GM21786 (cell line): ENCODE results near the gene PMP22.
"Not testable (repeated sequence)": the region's sequence is repeated elsewhere in the genome, so short reads cannot be mapped to it uniquely, and the experiment has no call there.

Experiments used
- ATAC-seq: cut with Tn5 transposase; IDR thresholded peaks from one replicate; pipeline ENCODE4 v1.9.1; 2021; ENCODE audit not compliant: unreplicated experiment

The PMP22 gene

DNA sequence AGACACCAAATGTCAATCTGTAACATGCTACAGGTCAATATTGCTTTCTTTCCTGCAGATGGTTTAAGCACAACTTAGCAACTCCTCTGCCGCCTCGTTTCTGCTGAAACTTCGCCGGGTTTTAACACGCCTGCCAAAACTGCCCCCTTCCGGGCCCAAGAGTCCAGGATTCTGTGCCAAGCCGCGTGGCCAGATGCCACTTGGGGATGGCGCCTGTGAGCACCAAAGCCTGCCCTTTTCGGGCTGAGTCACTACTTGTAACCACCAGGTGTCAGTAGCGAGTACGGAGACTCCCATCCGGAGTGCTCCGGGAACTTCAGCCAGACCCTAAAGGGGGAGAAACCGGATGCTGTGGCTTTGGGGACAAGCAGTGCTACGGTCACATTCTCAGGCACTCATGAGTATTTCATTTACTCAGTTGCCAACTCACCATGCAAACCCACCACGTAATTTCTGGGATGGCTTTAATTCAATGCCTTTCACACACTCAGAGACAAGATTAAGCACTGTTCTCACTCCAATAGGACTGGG, 7.8 kb downstream of the PMP22 start:
- ATAC-seq, result no peak

DNA sequence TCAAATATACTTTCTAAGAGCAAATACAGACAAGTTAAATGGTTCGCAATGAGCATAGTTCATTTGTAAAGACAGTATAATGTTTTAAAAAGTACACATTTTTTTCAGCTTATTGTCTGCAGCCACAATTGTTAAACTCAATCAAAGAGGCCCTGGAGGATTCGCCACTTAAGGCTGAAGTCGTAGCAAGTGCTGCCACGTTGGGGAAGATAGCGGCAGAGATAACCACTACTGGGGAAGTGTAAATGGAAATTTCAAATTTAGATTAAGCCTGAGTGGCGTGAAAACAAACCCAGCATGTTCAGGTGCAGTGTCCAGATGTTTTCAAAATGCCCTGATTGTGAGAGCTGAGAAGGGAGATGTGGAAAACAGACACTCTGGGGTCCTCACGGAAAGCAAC, 8.4 kb downstream of the PMP22 start:
- ATAC-seq, result no peak

DNA sequence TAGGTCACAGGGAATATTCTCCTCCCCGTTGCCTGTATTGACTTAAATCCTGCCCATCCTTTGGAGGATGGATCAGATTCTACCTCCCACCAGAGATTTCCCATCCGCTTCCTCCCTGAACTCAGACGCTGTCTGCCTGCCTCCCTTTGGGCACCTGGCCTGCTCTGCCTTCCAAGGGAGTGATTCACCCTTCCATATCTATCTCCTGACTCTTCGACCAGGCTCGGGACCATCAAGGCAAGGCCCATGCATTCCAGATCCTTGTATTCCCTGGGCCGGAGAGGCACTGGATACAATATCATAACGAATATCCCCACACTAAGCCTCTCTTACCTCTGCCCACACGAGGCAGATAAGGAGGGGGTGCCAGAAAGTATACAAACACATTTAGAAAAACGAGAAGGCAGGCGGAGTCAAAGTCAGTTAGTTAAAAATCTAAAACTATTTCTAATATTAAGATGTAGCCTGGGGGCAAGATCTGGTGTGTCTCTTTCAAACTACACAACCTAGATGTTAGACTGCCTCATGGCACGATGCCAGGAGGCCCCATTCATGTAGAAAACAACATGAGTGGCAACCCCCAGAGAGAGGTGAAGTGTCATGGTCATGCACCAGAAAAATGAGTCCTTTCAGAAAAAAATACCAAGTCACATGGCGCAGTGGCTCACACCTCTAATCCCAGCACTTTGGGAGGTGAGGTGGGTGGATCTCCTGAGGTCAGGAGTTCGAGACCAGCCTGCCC, 9.2 kb downstream of the PMP22 start:
- ATAC-seq, result no peak

DNA sequence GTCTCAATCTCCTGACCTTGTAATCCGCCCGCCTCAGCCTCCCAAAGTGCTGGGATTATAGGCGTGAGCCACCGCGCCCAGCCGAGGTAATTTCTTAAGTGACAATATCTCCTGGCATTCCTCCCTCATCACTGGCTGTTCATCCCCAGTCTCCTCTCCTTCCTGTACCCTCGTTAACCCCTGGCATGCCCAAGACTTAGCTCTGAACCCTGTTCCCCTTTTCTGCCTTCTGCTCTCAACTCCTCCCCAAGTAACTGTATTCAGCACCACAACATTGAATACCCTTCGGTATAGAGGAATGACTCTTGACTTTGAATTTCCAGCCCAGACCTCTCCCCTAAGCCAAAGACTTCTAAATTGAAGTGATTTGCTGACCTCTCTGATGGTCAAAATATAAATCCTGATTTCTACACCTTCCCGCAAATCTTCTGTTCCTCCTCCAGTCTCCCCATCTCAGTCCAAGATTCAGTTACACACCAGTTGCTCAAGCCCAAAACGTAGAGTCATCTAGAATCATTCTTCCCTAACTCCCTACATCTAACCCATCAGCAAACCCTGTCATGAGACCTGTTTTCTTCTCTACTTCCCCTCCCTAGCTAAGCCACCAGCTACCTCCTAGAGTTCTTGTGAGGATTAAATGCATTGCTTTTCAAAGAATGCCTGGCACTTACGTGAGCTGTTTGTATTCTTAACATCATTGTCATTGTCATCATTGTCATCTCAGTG, 14.8 kb downstream of the PMP22 start:
- no peak for ATAC-seq

DNA sequence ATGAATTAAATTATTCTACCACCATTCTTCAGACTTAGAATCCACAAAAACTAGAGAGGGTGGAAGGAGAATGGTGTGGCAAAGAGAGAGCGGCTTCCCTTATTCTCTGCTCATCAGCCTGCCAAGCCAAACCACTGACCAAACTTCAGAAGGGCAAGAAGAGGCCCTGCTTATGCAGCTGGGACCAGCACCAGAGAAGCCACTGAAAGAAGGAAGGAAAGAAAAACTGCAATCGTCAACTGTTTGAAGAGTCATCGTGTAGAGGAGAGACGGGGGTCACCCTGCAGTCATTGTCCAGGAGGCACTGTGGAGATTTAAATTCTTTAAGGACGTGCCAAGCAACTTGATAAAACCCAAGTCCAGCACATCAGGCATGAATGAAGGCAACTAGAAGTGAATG, 15.6 kb downstream of the PMP22 start:
- ATAC-seq, result no peak

DNA sequence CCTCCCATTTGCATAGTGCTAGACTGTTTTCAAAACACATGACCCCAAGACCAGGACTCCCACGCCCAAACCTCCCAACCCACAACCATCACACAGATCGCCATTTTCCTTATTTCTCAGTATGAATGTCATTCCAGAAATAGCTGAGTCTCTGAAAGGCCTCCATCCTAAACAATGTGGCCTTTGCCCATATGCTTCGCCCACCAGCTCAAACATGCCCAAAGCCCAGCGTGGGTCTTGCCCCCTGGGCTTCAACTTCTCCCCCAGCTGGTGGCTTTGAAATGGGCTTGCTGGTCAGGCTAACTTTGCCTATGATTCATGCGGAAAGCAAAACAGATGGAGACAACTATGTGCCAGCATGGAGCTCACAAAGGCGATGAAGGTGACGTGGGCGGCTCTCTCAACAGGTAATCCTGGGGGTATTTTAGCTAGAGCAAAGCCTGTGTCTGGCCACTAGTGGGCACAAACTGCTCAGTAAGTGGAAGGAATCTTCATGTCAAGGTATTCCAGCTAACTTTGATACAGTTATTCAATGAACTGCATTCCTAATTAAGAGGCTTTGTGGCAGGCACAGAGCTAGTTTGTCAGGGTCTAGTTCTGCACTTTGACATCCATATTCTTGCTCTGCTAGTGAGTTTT, 17.1 kb downstream of the PMP22 start:
- ATAC-seq, result no peak

DNA sequence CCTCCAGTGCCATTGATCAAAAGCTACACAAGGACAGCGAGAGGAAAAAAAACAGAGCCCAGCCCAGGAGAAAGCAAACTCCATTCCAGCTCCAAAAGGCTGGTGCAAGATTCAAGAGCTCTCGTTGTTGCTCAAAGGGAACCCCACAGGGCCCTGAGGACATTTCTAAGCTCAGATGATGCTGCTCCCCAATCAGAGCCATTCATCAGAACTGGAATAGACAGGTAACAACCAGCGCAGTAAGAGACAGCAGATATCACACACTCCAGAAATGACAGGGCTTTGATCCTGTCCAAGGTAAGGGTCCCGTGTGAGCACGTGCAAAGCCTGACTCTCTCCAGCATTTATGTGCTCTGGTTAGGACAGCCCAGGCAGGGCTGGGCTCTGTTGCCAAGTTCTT, 20.1 kb downstream of the PMP22 start:
- ATAC-seq, result no peak

DNA sequence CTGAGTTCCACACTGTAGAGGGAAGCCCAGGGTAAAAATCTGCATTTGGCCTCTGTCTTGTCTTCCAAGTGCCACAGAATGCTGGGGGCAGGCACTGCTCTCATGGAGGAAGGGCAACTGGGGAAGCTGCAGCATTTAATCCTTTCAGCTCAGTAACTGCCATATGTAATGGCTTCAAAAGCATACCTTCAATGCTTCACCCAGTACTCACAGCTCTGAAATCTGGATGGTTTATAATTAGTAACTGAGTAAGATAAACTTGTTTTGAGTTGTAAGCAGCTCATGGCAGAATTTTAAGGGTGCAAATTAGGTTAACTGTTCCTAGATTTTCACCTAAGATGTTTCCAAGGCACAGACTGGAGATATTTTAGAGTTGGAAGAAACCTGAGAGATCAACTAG, 24.5 kb downstream of the PMP22 start:
- ATAC-seq, result no peak

DNA sequence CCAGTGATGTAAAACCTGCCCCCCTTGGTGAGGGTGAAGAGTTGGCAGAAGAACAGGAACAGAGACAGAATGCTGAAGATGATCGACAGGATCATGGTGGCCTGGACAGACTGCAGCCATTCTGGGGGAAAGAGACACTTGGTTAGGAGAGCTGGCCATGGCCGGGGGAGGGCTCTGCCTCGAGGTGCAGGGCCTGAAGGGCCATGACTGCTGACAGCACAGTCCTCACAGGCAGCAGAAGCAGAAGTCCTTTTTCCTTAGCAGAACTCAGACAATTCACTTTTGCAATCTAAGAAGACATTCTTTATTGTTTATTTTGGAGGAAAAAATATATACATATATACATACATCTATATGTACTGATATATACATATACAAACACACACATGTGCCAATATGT, 25.6 kb downstream of the PMP22 start:
- no peak for ATAC-seq

DNA sequence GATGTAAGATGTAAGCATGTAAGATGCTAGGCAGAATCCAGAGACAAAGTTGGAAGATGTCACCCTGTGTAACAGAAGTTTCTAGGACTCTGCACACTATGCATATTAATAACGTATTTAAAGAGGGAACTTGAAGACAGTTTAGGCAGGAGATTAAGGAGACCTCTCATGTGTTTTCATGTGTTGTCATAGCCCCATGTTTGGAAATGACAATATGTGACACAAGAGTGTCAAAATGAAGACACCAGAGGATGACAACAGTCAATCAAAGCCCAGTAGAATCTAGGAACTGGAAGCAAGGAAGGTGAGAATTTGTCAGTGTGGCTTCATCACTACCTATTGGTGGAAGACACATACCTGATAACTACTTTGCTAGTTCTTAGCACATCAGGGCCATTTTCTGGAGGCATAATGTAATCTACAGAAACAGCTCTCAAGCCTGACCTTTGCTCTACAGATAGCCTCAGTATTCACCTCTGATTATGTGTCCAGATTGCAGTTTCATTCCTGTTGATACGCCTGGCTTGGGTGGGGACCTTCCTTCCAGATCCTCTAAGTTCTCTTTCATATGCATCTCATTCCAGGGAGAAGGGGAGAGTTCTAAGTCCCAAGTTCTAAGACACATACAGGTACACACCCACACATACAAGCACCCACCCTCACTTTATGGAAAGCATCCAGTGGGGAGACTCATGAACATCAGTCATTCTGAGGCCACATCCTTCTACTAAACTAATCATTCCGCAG, 26.3 kb downstream of the PMP22 start:
- no peak for ATAC-seq

DNA sequence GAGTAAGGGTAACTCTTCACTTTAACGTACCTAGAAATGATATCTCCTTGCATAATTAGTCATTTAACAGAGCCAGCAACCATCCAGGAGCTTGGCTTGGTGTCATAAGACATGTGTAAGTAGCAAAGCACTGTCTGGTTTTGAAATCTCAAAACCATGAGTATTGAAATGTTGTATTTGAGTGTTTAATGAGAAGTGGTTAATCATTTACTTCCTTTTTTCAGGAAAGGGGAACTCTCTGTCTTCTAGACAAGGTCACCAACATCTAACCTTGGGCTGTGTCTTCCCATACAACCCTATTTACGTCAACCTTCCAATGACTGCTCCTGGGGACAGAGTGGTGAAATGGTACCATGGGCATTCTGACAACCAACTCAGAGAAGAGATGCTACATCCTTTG, 27.1 kb downstream of the PMP22 start:
- no peak for ATAC-seq

DNA sequence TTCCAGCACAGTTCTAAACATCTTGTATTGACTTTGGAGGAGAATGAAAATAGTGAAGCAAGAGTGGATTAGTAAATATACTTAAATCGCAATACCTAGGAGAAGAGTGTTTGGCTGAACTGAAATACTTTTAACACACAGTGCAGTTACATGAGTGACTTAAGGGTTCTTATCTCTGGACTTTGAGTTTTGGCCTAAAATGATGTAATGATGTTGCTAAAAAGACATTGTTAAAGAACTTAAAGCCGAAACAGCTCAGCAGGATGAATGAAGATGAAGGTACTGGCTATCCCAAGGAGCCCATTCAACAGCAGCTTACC, 28.1 kb downstream of the PMP22 start:
- no peak for ATAC-seq

DNA sequence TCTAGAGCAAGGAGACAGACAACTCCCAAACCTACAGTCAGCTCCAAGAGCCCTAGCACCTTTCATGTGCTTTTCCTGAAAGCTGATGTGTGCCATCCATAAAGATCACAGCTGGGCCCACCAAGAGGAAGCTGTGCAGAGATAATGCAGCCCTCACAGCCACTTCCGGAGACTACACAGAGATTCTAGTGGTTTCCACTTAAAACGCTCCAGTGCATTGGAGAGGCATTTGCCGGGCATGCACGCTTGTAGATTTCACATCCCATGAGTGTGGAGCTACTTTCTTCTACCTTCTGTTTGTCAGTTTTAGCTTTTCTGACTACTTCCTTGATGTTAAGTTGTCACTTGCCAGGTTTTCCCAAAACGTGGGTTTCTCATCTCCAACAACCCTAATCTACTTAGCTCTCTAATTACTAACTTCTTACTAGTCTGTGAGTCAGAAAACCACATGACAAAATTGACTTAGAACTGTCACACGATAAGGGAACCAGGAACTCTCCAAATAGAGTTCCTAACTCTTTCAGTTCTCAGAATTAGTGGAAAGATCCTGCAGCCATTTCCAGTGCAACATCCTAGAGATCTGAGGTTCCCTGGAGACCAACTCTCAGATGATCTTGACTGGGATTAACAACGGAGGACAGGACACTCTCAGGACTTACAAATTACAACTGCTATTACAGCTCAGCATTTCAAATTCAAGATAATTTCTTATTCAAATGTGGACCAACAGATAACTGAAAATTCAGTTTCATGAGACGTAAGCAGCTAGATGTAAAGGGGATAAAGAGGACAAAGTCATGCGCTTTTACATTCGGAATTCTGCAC, 28.6 kb downstream of the PMP22 start:
- ATAC-seq, result no peak

DNA sequence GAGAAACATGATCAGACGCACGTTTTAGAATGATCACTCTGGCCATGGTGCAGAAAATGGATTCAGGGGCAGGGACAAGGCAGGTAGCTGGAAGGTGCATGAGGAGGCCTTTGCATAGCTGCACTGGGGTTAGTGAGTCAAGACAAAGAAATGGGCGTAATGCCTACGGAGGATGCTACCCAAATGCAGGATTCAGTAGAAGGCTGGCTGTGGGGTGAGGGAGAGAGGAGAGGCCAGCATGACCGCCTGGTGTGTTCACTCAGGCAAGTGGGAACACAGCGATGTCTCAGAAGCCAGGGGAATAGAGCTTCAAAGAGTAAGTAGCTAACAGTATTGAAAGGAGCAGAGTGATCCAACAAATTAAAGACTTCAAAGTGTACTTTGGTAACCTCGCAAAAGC, 31.2 kb downstream of the PMP22 start:
- ATAC-seq, result no peak

DNA sequence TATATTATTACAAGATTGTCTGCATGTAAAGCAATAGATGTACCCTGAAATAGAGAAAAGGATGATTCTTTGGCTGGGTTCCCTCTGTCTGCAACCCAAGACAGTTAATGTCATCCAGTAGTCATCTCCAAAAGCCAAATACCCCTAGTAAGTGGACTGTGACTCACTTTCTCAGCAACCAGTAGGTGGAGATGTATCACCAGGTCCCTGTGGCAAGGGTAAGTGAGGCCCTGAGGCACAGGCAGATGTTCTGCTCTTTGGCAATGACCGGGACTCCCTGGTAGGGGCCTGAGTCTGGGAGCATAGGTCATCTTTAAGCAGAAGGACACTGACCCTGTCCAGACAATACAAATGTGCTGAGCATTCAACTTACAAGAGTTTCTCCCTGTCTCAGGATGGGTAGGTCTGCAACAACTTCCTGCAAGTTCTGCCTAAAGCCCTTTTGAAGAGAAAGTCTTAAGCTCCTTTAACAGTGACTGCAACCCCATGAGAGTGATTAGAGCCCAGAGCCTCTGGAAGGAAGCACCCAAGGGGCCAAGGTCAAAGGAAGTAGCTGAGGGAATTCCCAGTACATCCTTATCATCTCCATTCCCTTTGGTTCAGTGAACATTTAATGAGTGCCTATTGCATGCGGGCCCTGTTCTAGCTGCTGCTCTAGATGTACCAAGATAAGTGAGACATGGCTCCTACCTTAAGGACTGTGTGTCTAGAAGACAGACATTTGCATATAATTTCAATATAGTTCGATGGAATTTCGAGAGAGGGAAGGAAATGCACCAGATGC, 31.9 kb downstream of the PMP22 start:
- no peak for ATAC-seq

DNA sequence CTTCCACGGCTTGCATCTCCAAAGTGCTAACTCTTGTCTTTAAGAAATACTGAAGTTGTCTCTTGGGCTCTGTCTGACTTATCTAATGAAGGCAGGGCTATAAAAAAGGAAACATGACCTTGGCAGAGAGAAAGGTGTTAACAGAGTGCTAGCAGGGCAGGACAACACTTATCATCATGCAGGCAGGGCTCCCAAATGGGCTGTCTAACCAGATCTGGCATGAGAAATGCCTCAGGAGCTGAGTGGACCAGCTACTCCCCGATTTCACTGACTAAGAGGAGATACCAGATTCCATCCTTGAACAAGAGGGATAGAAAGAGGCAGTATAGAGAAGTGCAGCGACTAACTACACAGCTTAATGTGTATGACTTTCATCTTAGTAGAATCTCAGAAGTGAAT, 32.6 kb downstream of the PMP22 start:
- no peak for ATAC-seq

DNA sequence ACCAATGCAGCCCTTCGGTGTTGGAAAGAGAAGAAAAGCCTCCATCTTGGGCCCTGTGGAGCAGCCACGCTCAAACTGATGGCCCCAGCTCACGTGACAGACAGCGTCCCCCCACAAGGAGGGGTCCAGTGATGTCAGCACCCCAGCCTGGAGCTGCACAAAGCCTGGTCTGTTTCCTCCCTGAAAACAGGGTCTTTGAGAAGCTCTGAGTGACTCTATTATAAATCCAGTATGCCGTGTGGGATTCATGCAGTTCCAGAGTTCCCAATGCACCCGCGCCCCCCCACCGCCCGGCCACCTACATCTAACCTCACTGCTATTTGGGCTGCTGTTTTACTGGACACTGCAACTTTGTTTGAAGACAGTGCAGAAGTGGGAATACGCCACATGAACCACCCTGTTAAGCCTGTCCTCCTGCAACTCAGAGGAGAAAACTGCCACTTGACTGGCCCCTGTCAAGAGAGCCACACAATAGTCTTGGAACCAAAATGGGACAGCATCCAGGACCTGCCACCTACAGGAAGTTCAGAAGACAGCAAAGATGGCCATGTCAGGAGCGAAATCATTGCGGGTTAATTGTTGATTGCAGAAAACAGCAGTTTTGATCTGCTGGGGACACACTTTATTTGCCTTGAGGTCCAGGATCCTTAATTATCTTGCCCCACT, 33.1 kb downstream of the PMP22 start:
- ATAC-seq, result no peak

DNA sequence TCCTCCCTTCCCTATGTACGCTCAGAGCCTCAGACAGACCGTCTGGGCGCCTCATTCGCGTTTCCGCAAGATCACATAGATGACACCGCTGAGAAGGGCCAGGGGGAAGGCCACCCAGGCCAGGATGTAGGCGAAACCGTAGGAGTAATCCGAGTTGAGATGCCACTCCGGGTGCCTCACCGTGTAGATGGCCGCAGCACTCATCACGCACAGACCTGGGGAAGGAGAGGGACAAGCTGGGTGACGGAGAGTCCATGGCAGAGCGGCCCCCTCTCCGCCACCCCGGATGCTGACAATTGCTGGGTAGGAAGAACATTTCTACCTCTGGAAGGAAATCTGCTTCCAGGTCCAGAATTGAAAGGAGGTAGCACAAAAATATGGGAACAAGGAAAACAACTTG, 34.3 kb downstream of the PMP22 start:
- no peak for ATAC-seq

DNA sequence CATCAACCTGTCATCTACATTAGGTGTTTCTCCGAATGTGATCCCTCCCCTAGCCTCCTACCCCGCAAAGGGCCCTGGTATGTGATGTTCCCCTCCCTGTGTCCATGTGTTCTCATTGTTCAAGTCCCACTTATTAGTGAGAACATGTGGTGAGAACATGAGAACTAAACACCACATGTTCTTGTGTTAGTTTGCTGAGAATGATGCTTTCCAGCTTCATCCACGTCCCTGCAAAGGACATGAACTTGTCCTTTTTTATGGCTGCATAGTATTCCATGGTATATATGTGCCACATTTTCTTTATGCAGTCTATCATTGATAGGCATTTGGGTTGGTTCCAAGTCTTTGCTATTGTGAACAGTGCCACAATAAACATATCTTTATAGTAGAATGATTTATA, 43.3 kb downstream of the PMP22 start:
- not testable (repeated sequence) for ATAC-seq
